Measurements from ENCODE around the gene DCC.

DNA sequence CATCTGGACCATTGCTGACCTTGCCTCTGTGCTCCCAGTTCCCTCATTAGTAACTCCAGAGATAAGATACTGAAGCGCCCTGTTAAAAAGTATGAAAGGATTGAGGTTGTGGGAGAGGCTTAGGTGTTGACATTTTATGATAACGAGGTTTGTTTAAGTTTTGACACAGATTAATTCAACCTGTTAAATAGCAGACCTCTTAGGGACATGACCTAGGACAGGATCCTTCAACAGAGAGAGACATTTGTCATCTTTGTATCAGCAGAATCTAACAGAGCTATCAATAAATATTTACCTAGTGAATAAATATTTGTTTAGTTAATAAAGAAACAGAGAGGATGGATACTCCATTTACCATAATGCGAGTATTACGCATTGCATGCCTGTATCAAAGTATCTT lies 99.5 kb downstream of the DCC start:
- TF ChIP-seq, protein P1, sequence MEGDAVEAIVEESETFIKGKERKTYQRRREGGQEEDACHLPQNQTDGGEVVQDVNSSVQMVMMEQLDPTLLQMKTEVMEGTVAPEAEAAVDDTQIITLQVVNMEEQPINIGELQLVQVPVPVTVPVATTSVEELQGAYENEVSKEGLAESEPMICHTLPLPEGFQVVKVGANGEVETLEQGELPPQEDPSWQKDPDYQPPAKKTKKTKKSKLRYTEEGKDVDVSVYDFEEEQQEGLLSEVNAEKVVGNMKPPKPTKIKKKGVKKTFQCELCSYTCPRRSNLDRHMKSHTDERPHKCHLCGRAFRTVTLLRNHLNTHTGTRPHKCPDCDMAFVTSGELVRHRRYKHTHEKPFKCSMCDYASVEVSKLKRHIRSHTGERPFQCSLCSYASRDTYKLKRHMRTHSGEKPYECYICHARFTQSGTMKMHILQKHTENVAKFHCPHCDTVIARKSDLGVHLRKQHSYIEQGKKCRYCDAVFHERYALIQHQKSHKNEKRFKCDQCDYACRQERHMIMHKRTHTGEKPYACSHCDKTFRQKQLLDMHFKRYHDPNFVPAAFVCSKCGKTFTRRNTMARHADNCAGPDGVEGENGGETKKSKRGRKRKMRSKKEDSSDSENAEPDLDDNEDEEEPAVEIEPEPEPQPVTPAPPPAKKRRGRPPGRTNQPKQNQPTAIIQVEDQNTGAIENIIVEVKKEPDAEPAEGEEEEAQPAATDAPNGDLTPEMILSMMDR (IDR thresholded peaks at IDR 0.05), result no peak
- TF ChIP-seq POLR2AphosphoS5 (IDR thresholded peaks at IDR 0.05), result no peak
